ENCODE measurements around the gene ASIC1.

GRCh38 chr12:50102646-50103309 is 45.4 kb downstream of the ASIC1 start:
- TF ChIP-seq CTCF (conservative IDR thresholded peaks at IDR 0.05) (no peak), ZFX (IDR thresholded peaks at IDR 0.05) (no peak)
